GM19023 (cell line): ENCODE results near the gene NEGR1.

Experiments used
- ATAC-seq: cut with Tn5 transposase; IDR thresholded peaks from one replicate; pipeline ENCODE4 v1.9.1; 2021; ENCODE audit warnings: mild to moderate bottlenecking, moderate library complexity; ENCODE audit not compliant: unreplicated experiment

NEGR1 gene

GRCh38 chr1:71424536-71424935 is 857.8 kb downstream of the NEGR1 start:
- no peak for ATAC-seq

GRCh38 chr1:71422221-71422620 is 860.1 kb downstream of the NEGR1 start:
- no peak for ATAC-seq

- no peak for ATAC-seq
Observed at GRCh38 chr1:71417421-71417820, 864.9 kb downstream of the NEGR1 start.

- no peak for ATAC-seq
Observed at GRCh38 chr1:71414179-71414578, 868.2 kb downstream of the NEGR1 start.

- no peak for ATAC-seq
Observed at GRCh38 chr1:71413441-71414175, 868.7 kb downstream of the NEGR1 start.

- no peak for ATAC-seq
Observed at GRCh38 chr1:71400050-71400449, 882.3 kb downstream of the NEGR1 start.

GRCh38 chr1:71399594-71399993 is 882.7 kb downstream of the NEGR1 start:
- ATAC-seq, result no peak

GRCh38 chr1:71393301-71393700 is 889.0 kb downstream of the NEGR1 start:
- ATAC-seq, result no peak

- ATAC-seq, result no peak
Observed at GRCh38 chr1:71390518-71390917, 891.8 kb downstream of the NEGR1 start.

- ATAC-seq, result no peak
Observed at GRCh38 chr1:71377886-71378285, 904.5 kb downstream of the NEGR1 start.

- ATAC-seq, result no peak
Observed at GRCh38 chr1:71372496-71372895, 909.8 kb downstream of the NEGR1 start.

- no peak for ATAC-seq
Observed at GRCh38 chr1:71371581-71371980, 910.8 kb downstream of the NEGR1 start.

- ATAC-seq, result no peak
Observed at GRCh38 chr1:71364236-71364635, 918.1 kb downstream of the NEGR1 start.

GRCh38 chr1:71362691-71363090 is 919.6 kb downstream of the NEGR1 start:
- no peak for ATAC-seq

- ATAC-seq, result no peak
Observed at GRCh38 chr1:71362076-71362475, 920.3 kb downstream of the NEGR1 start.

GRCh38 chr1:71357708-71358107 is 924.6 kb downstream of the NEGR1 start:
- ATAC-seq, result no peak

- no peak for ATAC-seq
Observed at GRCh38 chr1:71351438-71351837, 930.9 kb downstream of the NEGR1 start.

- ATAC-seq, result no peak
Observed at GRCh38 chr1:71350805-71351204, 931.5 kb downstream of the NEGR1 start.

GRCh38 chr1:71350330-71350729 is 932.0 kb downstream of the NEGR1 start:
- no peak for ATAC-seq
